Keratinocyte (primary cell): ENCODE results near the gene SF3B2. TPM values are rescaled to one million over a fixed set of nuclear protein-coding genes. Genes with fewer than 3 reads are reported as not detected.

Source experiments
- DNase-seq: peaks from one replicate; pipeline ENCODE4 v3.0.0-alpha.2; 2011; ENCODE audit warnings: low read depth, missing footprints, low spot score
- FAIRE-seq: peaks from 2 replicates; lab custom pipeline; 2011; peaks lifted over from hg19 to GRCh38; lab: Jason Lieb, UNC
- H2AFZ ChIP-seq: 2 replicates; pipeline ENCODE4 v1.6.0; 2012; ENCODE audit warnings: low read length, control low read depth, inconsistent platforms; ENCODE audit not compliant: control insufficient read depth
- H3K27ac ChIP-seq: 2 replicates; pipeline ENCODE4 v1.5.1; 2011; ENCODE audit warnings: low read length; ENCODE audit not compliant: control insufficient read depth, insufficient read depth
- H3K27me3 ChIP-seq: 3 replicates; pipeline ENCODE4 v1.6.0; 2011; ENCODE audit warnings: low read length; ENCODE audit not compliant: control insufficient read depth, insufficient read depth; ENCODE audit errors: extremely low read depth
- H3K36me3 ChIP-seq, 2 experiments: 2 replicates in 1 of 2; 3 replicates in 1 of 2; pipeline ENCODE4 v1.5.1; 2011; ENCODE audit warnings: low read length in 2 of 2, mild to moderate bottlenecking in 1 of 2; ENCODE audit not compliant: control insufficient read depth in 2 of 2, insufficient read depth in 2 of 2; ENCODE audit errors: extremely low read depth in 1 of 2
- H3K4me1 ChIP-seq: 3 replicates; pipeline ENCODE4 v1.5.1; 2011; ENCODE audit warnings: low read length; ENCODE audit not compliant: control insufficient read depth, insufficient read depth; ENCODE audit errors: extremely low read depth
- H3K4me2 ChIP-seq: 3 replicates; pipeline ENCODE4 v1.6.0; 2011; ENCODE audit warnings: low read depth, low read length; ENCODE audit not compliant: control insufficient read depth, insufficient read depth; ENCODE audit errors: extremely low read depth
- H3K4me3 ChIP-seq, 3 experiments: fragments of 200-600 bp in 1 of 3; sonication (generic) in 1 of 3; 2 replicates in 2 of 3; 3 replicates in 1 of 3; pipeline ENCODE4 v1.5.1; 2011 to 2016; ENCODE audit warnings: low read length in 3 of 3, mild to moderate bottlenecking in 3 of 3, control low read depth in 2 of 3, inconsistent platforms in 1 of 3, low read depth in 1 of 3, mixed read lengths in 1 of 3, mixed run types in 1 of 3, moderate library complexity in 1 of 3; ENCODE audit not compliant: control insufficient read depth in 2 of 3, insufficient read depth in 2 of 3; ENCODE audit errors: extremely low read depth in 1 of 3
- H3K79me2 ChIP-seq: 2 replicates; pipeline ENCODE4 v1.6.0; 2012; ENCODE audit warnings: low read length; ENCODE audit not compliant: control insufficient read depth, insufficient read depth
- H3K9ac ChIP-seq: 3 replicates; pipeline ENCODE4 v1.6.0; 2011; ENCODE audit warnings: low read length; ENCODE audit not compliant: control insufficient read depth, insufficient read depth; ENCODE audit errors: extremely low read depth
- H3K9me1 ChIP-seq: 3 replicates; pipeline ENCODE4 v1.6.0; 2011; ENCODE audit warnings: low read length; ENCODE audit not compliant: control insufficient read depth, insufficient read depth; ENCODE audit errors: extremely low read depth
- H3K9me3 ChIP-seq: 2 replicates; pipeline ENCODE4 v1.5.1; 2012; ENCODE audit warnings: low read depth, low read length; ENCODE audit not compliant: control insufficient read depth
- H4K20me1 ChIP-seq: 3 replicates; pipeline ENCODE4 v1.6.0; 2011; ENCODE audit warnings: low read length; ENCODE audit not compliant: control insufficient read depth, insufficient read depth; ENCODE audit errors: extremely low read depth
- CTCF ChIP-seq, 3 experiments: IDR thresholded peaks in 1 of 3; conservative IDR thresholded peaks in 1 of 3; optimal IDR thresholded peaks in 1 of 3; 2 replicates in 2 of 3; 3 replicates in 1 of 3; pipeline versions ENCODE3 to v1.5.1; 2011; ENCODE audit warnings: low read length in 3 of 3, mild to moderate bottlenecking in 3 of 3, moderate library complexity in 2 of 3, control low read depth in 1 of 3, inconsistent platforms in 1 of 3; ENCODE audit not compliant: insufficient read depth in 2 of 3; ENCODE audit errors: extremely low read depth in 1 of 3
- EZH2 ChIP-seq: IDR thresholded peaks from one replicate; pipeline ENCODE4 v1.6.1; 2012; ENCODE audit warnings: inconsistent platforms, mild to moderate bottlenecking, low read length, moderate library complexity
- dilution Hi-C: fragments of 300-500 bp; cut with MboI; formaldehyde crosslinking; loops from one replicate; pipeline ENCODE4 v1.7.0; 2020; ENCODE audit warnings: low sequenced_read_pairs; ENCODE audit not compliant: extremely low pct_ligation_motif_present
- polyA plus RNA-seq, 5 experiments: library from polyadenylated mRNA; depleted of rRNA in 3 of 5; stranded (reverse) in 3 of 5; stranded (forward) in 1 of 5; unstranded in 1 of 5; fragments of >200 nt; gene quantifications; 1 replicate in 1 of 5; 2 replicates in 3 of 5; 3 replicates in 1 of 5; pipeline versions ENCODE4 v1.2.1 to v1.2.3, GENCODE V29; 2011 to 2012; ENCODE audit warnings: missing spikeins in 2 of 5, low read depth in 1 of 5, low replicate concordance in 1 of 5

The SF3B2 gene
- polyA plus RNA-seq, 1 donor (not counting 4 experiments of a cell fraction or from before 2014, with no cell fraction given): 73.0 TPM

GRCh38 chr11:66082946-66083698 is 31.0 kb downstream of the SF3B2 start:
- no peak overlapping the region for H3K9ac ChIP-seq
- no peak overlapping the region for H3K4me2 ChIP-seq
- FAIRE-seq: no peak
- H3K79me2 ChIP-seq: peaks cover 68% of the 10 kb centered on the region
- no peak overlapping the region for H2AFZ ChIP-seq
- H4K20me1 ChIP-seq: no peaks in the 10 kb centered on the region
- H3K4me3 ChIP-seq: no peak overlapping the region
- H3K36me3 ChIP-seq: peaks cover 1 to 3% of the 10 kb centered on the region in 2 experiments
- no peak for DNase-seq
- no peaks in the 10 kb centered on the region for H3K9me1 ChIP-seq
- peaks cover 25% of the 10 kb centered on the region for H3K4me1 ChIP-seq
- dilution Hi-C loops: no loop called here
- H3K9me3 ChIP-seq: no peaks in the 10 kb centered on the region
- H3K27ac ChIP-seq: no peak overlapping the region
- no peak for TF ChIP-seq EZH2
- TF ChIP-seq CTCF (optimal IDR thresholded peaks at IDR 0.05 in 1 of 3, IDR thresholded peaks at IDR 0.05 in 1 of 3, conservative IDR thresholded peaks at IDR 0.05 in 1 of 3; ENCODE audit: extremely low read depth in 1 of 3, insufficient read depth in 2 of 3, low read length in 3 of 3): no peak
- H3K27me3 ChIP-seq: no peaks in the 10 kb centered on the region

DNA sequence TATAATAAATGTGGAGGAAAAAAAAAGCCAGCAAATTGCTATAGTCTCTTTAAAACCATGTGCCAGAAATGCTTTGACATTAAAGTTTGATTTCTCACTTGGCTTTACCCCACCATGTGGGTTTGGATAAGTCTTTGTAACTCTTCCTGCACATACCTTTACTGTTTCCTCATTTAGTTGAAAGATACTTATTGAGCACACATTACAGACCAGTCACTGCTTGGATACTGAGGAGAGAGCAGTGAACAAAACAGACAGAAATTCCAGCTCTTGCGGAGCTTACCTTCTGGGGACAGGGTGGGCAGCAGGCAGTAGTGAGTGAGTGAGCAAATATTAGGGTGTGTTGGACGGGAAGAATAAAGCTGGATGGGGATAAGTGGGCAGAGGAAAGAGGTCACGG is 31.6 kb downstream of the SF3B2 start:
- no peaks in the 10 kb centered on the region for H3K9me1 ChIP-seq

More for the DNA sequence above, 31.6 kb downstream of the SF3B2 start:
- H3K4me2 ChIP-seq: no peak overlapping the region
- dilution Hi-C loops: no loop called here
- no peak overlapping the region for H3K9ac ChIP-seq
- no peak overlapping the region for H3K4me3 ChIP-seq
- no peak overlapping the region for H2AFZ ChIP-seq
- H3K27ac ChIP-seq: no peak overlapping the region
- TF ChIP-seq EZH2: no peak
- H3K27me3 ChIP-seq: no peaks in the 10 kb centered on the region
- FAIRE-seq (no peak), DNase-seq (no peak)
- H4K20me1 ChIP-seq: no peaks in the 10 kb centered on the region
- H3K36me3 ChIP-seq: peaks cover 1 to 3% of the 10 kb centered on the region in 2 experiments
- no peaks in the 10 kb centered on the region for H3K9me3 ChIP-seq
- H3K4me1 ChIP-seq: peaks cover 25% of the 10 kb centered on the region
- H3K79me2 ChIP-seq: peaks cover 73% of the 10 kb centered on the region
